Measurements from ENCODE around the gene PICK1. TPM values are rescaled to one million over a fixed set of nuclear protein-coding genes. Genes with fewer than 3 reads are reported as not detected.

PICK1 gene
- total RNA-seq, 1 experiment from 2014 or later = 26.6 TPM

DNA sequence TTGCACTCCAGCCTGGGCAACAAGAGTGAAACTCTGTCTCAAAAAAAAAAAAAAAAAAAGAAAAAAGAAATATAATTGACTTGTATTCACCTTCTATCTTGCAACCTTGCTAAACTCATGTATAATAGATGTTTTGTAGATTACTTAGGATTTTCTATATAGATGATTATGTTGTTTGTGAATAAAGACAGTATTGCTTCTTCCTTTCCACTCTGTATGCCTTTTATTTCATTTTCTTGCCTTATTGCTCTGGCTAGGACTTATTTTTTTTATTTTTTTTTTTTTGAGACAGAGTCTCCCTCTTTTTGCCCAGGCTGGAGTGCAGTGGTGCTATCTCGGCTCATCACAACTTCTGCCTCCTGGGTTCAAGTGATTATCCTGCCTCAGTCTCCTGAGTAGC, 43.1 kb upstream of the PICK1 start:
- CTCF ChIA-PET = no interaction called here

DNA sequence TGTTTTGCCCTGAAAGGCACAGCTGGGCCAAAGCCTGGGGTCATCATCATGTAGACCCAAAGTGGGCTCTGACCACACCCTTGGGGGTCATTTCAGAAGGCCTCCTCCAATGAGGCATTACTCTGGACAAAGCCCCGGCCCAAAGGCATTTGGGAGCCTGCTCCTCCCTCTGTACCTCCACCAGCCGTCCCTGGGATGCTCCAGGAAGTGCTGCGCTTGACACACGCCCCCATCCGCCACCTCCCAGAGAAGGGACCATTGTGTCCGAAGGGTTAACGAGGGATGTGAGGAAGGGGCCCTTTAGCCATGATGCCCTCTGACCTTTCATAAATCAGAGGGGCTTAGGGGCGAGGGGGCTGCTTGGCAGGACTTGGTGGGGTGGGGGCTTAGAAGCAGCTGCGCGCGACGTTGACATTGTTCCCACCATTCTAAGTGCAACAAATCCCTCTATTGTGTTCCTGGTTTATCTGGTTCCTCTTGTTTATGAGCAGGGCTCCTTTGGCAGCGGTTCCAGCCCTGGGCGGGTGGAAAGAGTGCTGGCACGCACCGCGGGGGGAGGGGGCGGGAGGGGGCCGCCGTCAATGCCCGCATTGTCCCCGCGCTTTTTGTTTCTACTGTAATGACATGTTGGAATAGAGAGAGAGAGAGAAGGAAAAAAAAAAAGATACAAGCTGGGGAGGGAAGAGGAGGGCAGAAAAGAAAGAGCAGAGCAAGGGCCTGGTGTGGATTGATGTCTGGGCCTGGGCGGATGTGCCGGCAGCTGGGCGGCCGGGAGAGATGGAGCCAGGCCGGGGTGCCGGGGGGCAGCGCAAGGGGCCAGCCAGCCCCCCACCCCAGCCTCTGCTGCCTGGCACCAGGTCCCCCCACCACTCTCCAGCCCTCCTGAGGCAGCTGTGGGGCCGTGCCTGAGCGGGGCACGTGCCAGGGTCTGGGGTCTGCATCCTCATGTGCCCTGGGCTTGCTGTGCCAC, 40.7 kb upstream of the PICK1 start:
- intact Hi-C loops (cut with micrococcal nuclease; ENCODE audit: unreplicated experiment) = no loop called here
- BruUV-seq (replicated peaks) = no TSS peak
- Histone ChIP-seq H3K4me3 (ENCODE audit: low read depth, low read length, poor library complexity, severe bottlenecking) (no peak overlapping the region), H3K4me1 (ENCODE audit: insufficient read depth, low read length, poor library complexity, severe bottlenecking) (no peaks in the 10 kb centered on the region), H3K9me3 (ENCODE audit: low read depth, low read length, poor library complexity, severe bottlenecking) (no peaks in the 10 kb centered on the region), H3K27ac (ENCODE audit: low read depth, low read length, poor library complexity, severe bottlenecking) (no peak overlapping the region), H3K27me3 (replicated peaks; ENCODE audit: insufficient read depth, low read depth, low read length, poor library complexity) (no peaks in the 10 kb centered on the region), H3K36me3 (ENCODE audit: insufficient read depth, low read length, poor library complexity, severe bottlenecking) (no peaks in the 10 kb centered on the region)
- peak; percentile 43 for DNase-seq (ENCODE audit: low spot score)
- CTCF ChIA-PET = no interaction called here
- POLR2A ChIA-PET (ENCODE audit: low non-redundant PET) = no interaction called here
- TF ChIP-seq EZH2 (IDR thresholded peaks at IDR 0.05; ENCODE audit: borderline replicate concordance, low read depth, low read length, poor library complexity, severe bottlenecking) = no peak
- TF ChIP-seq, protein P1, sequence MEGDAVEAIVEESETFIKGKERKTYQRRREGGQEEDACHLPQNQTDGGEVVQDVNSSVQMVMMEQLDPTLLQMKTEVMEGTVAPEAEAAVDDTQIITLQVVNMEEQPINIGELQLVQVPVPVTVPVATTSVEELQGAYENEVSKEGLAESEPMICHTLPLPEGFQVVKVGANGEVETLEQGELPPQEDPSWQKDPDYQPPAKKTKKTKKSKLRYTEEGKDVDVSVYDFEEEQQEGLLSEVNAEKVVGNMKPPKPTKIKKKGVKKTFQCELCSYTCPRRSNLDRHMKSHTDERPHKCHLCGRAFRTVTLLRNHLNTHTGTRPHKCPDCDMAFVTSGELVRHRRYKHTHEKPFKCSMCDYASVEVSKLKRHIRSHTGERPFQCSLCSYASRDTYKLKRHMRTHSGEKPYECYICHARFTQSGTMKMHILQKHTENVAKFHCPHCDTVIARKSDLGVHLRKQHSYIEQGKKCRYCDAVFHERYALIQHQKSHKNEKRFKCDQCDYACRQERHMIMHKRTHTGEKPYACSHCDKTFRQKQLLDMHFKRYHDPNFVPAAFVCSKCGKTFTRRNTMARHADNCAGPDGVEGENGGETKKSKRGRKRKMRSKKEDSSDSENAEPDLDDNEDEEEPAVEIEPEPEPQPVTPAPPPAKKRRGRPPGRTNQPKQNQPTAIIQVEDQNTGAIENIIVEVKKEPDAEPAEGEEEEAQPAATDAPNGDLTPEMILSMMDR (conservative IDR thresholded peaks at IDR 0.05; ENCODE audit: low read depth, low read length) = no peak

More for the DNA sequence above, 43.1 kb upstream of the PICK1 start:
- TF ChIP-seq EZH2 (IDR thresholded peaks at IDR 0.05; ENCODE audit: borderline replicate concordance, low read depth, low read length, poor library complexity, severe bottlenecking) = no peak
- TF ChIP-seq, protein P1 (conservative IDR thresholded peaks at IDR 0.05; ENCODE audit: low read depth, low read length) = no peak
- DNase-seq (ENCODE audit: low spot score) = no peak
- BruUV-seq (replicated peaks) = no TSS peak
- POLR2A ChIA-PET (ENCODE audit: low non-redundant PET) = no interaction called here
- Histone ChIP-seq H3K9me3 (ENCODE audit: low read depth, low read length, poor library complexity, severe bottlenecking) (no peaks in the 10 kb centered on the region), H3K4me3 (ENCODE audit: low read depth, low read length, poor library complexity, severe bottlenecking) (no peak overlapping the region), H3K27ac (ENCODE audit: low read depth, low read length, poor library complexity, severe bottlenecking) (no peak overlapping the region), H3K27me3 (replicated peaks; ENCODE audit: insufficient read depth, low read depth, low read length, poor library complexity) (no peaks in the 10 kb centered on the region), H3K36me3 (ENCODE audit: insufficient read depth, low read length, poor library complexity, severe bottlenecking) (no peaks in the 10 kb centered on the region), H3K4me1 (ENCODE audit: insufficient read depth, low read length, poor library complexity, severe bottlenecking) (no peaks in the 10 kb centered on the region)
- intact Hi-C loops (cut with micrococcal nuclease; ENCODE audit: unreplicated experiment) = no loop called here

DNA sequence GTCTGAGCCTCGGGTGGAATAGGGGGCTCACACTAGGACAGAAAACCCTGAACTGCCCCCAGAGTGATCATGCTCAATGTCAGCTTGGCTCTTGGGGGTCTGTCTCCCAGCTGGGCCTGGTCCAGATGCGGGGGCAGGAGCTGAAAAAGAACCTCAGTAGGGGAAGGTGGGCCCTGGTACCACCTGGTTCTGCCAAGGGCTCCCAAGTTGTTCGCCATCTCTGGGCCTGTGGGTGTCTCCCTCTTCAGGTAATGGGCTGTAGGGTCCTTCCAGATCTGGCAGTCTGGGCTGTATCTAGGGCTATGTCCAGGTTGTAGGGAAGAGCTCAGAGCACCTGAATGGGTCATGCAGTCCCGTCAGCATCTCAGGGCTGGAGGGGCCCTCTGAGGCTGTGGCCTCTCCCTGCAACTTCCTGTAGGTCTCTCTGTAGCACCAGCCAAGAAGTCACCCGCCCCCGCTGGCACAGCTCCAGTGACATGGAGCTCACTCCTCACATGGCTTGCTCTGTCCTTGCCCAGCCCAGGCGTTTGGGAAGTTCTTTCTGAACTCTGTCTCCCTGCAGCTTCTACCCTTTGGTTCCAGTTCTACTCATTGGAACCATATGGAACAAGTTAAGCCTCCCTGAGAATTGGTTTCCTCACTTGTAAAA, 39.8 kb upstream of the PICK1 start:
- Histone ChIP-seq H3K9me3 (ENCODE audit: low read depth, low read length, poor library complexity, severe bottlenecking) (no peaks in the 10 kb centered on the region), H3K27me3 (replicated peaks; ENCODE audit: insufficient read depth, low read depth, low read length, poor library complexity) (no peaks in the 10 kb centered on the region), H3K4me3 (ENCODE audit: low read depth, low read length, poor library complexity, severe bottlenecking) (no peak overlapping the region), H3K4me1 (ENCODE audit: insufficient read depth, low read length, poor library complexity, severe bottlenecking) (no peaks in the 10 kb centered on the region), H3K36me3 (ENCODE audit: insufficient read depth, low read length, poor library complexity, severe bottlenecking) (no peaks in the 10 kb centered on the region), H3K27ac (ENCODE audit: low read depth, low read length, poor library complexity, severe bottlenecking) (no peak overlapping the region)
- BruUV-seq (replicated peaks) = no TSS peak
- TF ChIP-seq, protein P1 (conservative IDR thresholded peaks at IDR 0.05; ENCODE audit: low read depth, low read length) = no peak
- TF ChIP-seq EZH2 (IDR thresholded peaks at IDR 0.05; ENCODE audit: borderline replicate concordance, low read depth, low read length, poor library complexity, severe bottlenecking) = no peak
- DNase-seq (ENCODE audit: low spot score) = peak; percentile 37
- POLR2A ChIA-PET (ENCODE audit: low non-redundant PET) = no interaction called here
- CTCF ChIA-PET = no interaction called here
- intact Hi-C loops (cut with micrococcal nuclease; ENCODE audit: unreplicated experiment) = no loop called here

Measured in A673 (cell line).